ENCODE results near the gene CEACAM7.

CEACAM7 gene

GRCh38 chr19:41688687-41689086, 617 bp upstream of the CEACAM7 start:
- no peak for TF ChIP-seq HDGF (IDR thresholded peaks at IDR 0.05; ENCODE audit: borderline replicate concordance)
- POLR2A ChIA-PET: no interaction called here
- CTCF ChIA-PET: interaction anchor here (1.7 kb wide), 1 partner anchor 18 kb away, joined by 10 read pairs; no protein-coding TSS in a partner anchor
- DNase-seq (ENCODE audit: extremely low spot score): no peak

- ChIA-PET CTCF (interaction anchor here (1.7 kb wide), 1 partner anchor 19 kb away, joined by 10 read pairs; no protein-coding TSS in a partner anchor), POLR2A (no interaction called here)
- DNase-seq (ENCODE audit: extremely low spot score): no peak
- TF ChIP-seq ZNF384 (IDR thresholded peaks at IDR 0.05) (no peak), SUZ12 (IDR thresholded peaks at IDR 0.05) (no peak), NFRKB (IDR thresholded peaks at IDR 0.05) (no peak), PKNOX1 (IDR thresholded peaks at IDR 0.05) (no peak), L3MBTL2 (conservative IDR thresholded peaks at IDR 0.05) (no peak), FOXA1 (IDR thresholded peaks at IDR 0.05) (no peak), CTBP1 (IDR thresholded peaks at IDR 0.05; ENCODE audit: borderline replicate concordance) (no peak)
Observed at GRCh38 chr19:41687419-41687818, 651 bp downstream of the CEACAM7 start.

- ChIA-PET POLR2A (no interaction called here), CTCF (interaction anchor here (1.7 kb wide), 1 partner anchor 9 kb away, joined by 6 read pairs; no protein-coding TSS in a partner anchor)
- TF ChIP-seq NFRKB (IDR thresholded peaks at IDR 0.05) (no peak), PKNOX1 (IDR thresholded peaks at IDR 0.05) (0 out of 2 replicates have a peak, but pooled peaks have one; percentile 18), FOXM1 (IDR thresholded peaks at IDR 0.05; ENCODE audit: borderline replicate concordance) (no peak), ZNF384 (IDR thresholded peaks at IDR 0.05) (no peak)
- DNase-seq (ENCODE audit: extremely low spot score): no peak
Observed at GRCh38 chr19:41682437-41682836, 5.6 kb downstream of the CEACAM7 start.

- POLR2A ChIA-PET: no interaction called here
- CTCF ChIA-PET: no interaction called here
- DNase-seq (ENCODE audit: extremely low spot score): no peak
- no peak for TF ChIP-seq ELF4 (IDR thresholded peaks at IDR 0.05)
- no peak for TF ChIP-seq NFRKB (IDR thresholded peaks at IDR 0.05)
- no peak for TF ChIP-seq LEF1 (IDR thresholded peaks at IDR 0.05; ENCODE audit: borderline replicate concordance)
- TF ChIP-seq PKNOX1 (IDR thresholded peaks at IDR 0.05): no peak
- TF ChIP-seq CTBP1 (IDR thresholded peaks at IDR 0.05; ENCODE audit: borderline replicate concordance): no peak
- no peak for TF ChIP-seq L3MBTL2 (conservative IDR thresholded peaks at IDR 0.05)
- TF ChIP-seq SP1 (IDR thresholded peaks at IDR 0.05): no peak
- TF ChIP-seq HDGF (IDR thresholded peaks at IDR 0.05; ENCODE audit: borderline replicate concordance): no peak
- no peak for TF ChIP-seq ARNT (IDR thresholded peaks at IDR 0.05)
- TF ChIP-seq BHLHE40 (IDR thresholded peaks at IDR 0.05; ENCODE audit: borderline replicate concordance): no peak
- no peak for TF ChIP-seq FOXA1 (IDR thresholded peaks at IDR 0.05)
- TF ChIP-seq TARDBP (IDR thresholded peaks at IDR 0.05): no peak
Observed at GRCh38 chr19:41671486-41671885, 16.6 kb downstream of the CEACAM7 start.

GRCh38 chr19:41670755-41671154, 17.3 kb downstream of the CEACAM7 start:
- no peak for TF ChIP-seq LEF1 (IDR thresholded peaks at IDR 0.05; ENCODE audit: borderline replicate concordance)
- TF ChIP-seq FOXM1 (IDR thresholded peaks at IDR 0.05; ENCODE audit: borderline replicate concordance): no peak
- TF ChIP-seq NFRKB (IDR thresholded peaks at IDR 0.05): no peak
- no peak for TF ChIP-seq BHLHE40 (IDR thresholded peaks at IDR 0.05; ENCODE audit: borderline replicate concordance)
- no peak for TF ChIP-seq ARNT (IDR thresholded peaks at IDR 0.05)
- TF ChIP-seq SUZ12 (IDR thresholded peaks at IDR 0.05): no peak
- no peak for TF ChIP-seq ZNF384 (IDR thresholded peaks at IDR 0.05)
- TF ChIP-seq SP1 (IDR thresholded peaks at IDR 0.05): no peak
- no peak for TF ChIP-seq FOXK2 (IDR thresholded peaks at IDR 0.05)
- TF ChIP-seq TARDBP (IDR thresholded peaks at IDR 0.05): no peak
- TF ChIP-seq CTBP1 (IDR thresholded peaks at IDR 0.05; ENCODE audit: borderline replicate concordance): no peak
- no peak for TF ChIP-seq ELF4 (IDR thresholded peaks at IDR 0.05)
- TF ChIP-seq HDGF (IDR thresholded peaks at IDR 0.05; ENCODE audit: borderline replicate concordance): no peak
- TF ChIP-seq L3MBTL2 (conservative IDR thresholded peaks at IDR 0.05): no peak
- TF ChIP-seq FOXA1 (IDR thresholded peaks at IDR 0.05): no peak
- TF ChIP-seq PKNOX1 (IDR thresholded peaks at IDR 0.05): no peak
- DNase-seq (ENCODE audit: extremely low spot score): no peak
- ChIA-PET CTCF (no interaction called here), POLR2A (no interaction called here)

- DNase-seq (ENCODE audit: extremely low spot score): no peak
Observed at GRCh38 chr19:41668315-41668714, 19.8 kb downstream of the CEACAM7 start.

GRCh38 chr19:41666075-41666474, 22.0 kb downstream of the CEACAM7 start:
- POLR2A ChIA-PET: no interaction called here
- CTCF ChIA-PET: no interaction called here
- no peak for DNase-seq (ENCODE audit: extremely low spot score)
- TF ChIP-seq TARDBP (IDR thresholded peaks at IDR 0.05): no peak
- TF ChIP-seq LEF1 (IDR thresholded peaks at IDR 0.05; ENCODE audit: borderline replicate concordance): no peak
- no peak for TF ChIP-seq ELF4 (IDR thresholded peaks at IDR 0.05)
- TF ChIP-seq PKNOX1 (IDR thresholded peaks at IDR 0.05): no peak
- TF ChIP-seq FOXA1 (IDR thresholded peaks at IDR 0.05): no peak
- no peak for TF ChIP-seq SUZ12 (IDR thresholded peaks at IDR 0.05)
- TF ChIP-seq BHLHE40 (IDR thresholded peaks at IDR 0.05; ENCODE audit: borderline replicate concordance): no peak
- no peak for TF ChIP-seq NFRKB (IDR thresholded peaks at IDR 0.05)
- no peak for TF ChIP-seq CTBP1 (IDR thresholded peaks at IDR 0.05; ENCODE audit: borderline replicate concordance)
- TF ChIP-seq ZNF384 (IDR thresholded peaks at IDR 0.05): no peak
- TF ChIP-seq FOXM1 (IDR thresholded peaks at IDR 0.05; ENCODE audit: borderline replicate concordance): no peak

More at GRCh38 chr19:41668315-41668714, 19.8 kb downstream of the CEACAM7 start:
- ChIA-PET CTCF (no interaction called here), POLR2A (no interaction called here)
- TF ChIP-seq NFRKB (IDR thresholded peaks at IDR 0.05): no peak
- TF ChIP-seq ARNT (IDR thresholded peaks at IDR 0.05): no peak

Data from HEK293T (cell line).